Naive thymus-derived CD8-positive, alpha-beta T cell (primary cell): ENCODE data around the gene SCRN2. TPM values are rescaled to one million over a fixed set of nuclear protein-coding genes. Genes with fewer than 3 reads are reported as not detected.

Source experiments
- ATAC-seq, 2 donors: fragments of 150-1000 bp; cut with Tn5 transposase in 1 of 2; sonication (Bioruptor Pico), chemical (Tn5 transposase) in 1 of 2; 1 replicate in 1 of 2; 2 replicates in 1 of 2; pipeline ENCODE4 v1.10.0; 2021; ENCODE audit warnings: mild to moderate bottlenecking in 2 of 2, moderate library complexity in 2 of 2
- POLR2A ChIA-PET: fragments of 350-600 bp; sonication (Branson Sonifier 250); formaldehyde crosslinking; loops from one replicate; lab custom pipeline; 2021; ENCODE audit warnings: antibody characterized with exemption; lab: Charles Lee
- DNase-seq, 10 donors: peaks; one replicate each; pipeline versions ENCODE4 v3.0.0 to v3.0.0-alpha.2; 2020 to 2022
- H3K27ac Mint-ChIP-seq, 10 donors: one replicate each; pipeline ENCODE4 v1.8.0; 2020 to 2022; ENCODE audit warnings: mild to moderate bottlenecking in 10 of 10, mixed read lengths in 10 of 10, moderate library complexity in 4 of 10, inconsistent platforms in 1 of 10
- H3K27me3 Mint-ChIP-seq, 5 donors: one replicate each; pipeline ENCODE4 v1.8.0; 2021 to 2022; ENCODE audit warnings: mixed read lengths in 5 of 5
- H3K36me3 Mint-ChIP-seq, 3 donors: one replicate each; pipeline ENCODE4 v1.8.0; 2020 to 2022; ENCODE audit warnings: mixed read lengths in 3 of 3, mild to moderate bottlenecking in 2 of 3, inconsistent platforms in 1 of 3
- H3K4me1 Mint-ChIP-seq, 4 donors: one replicate each; pipeline ENCODE4 v1.8.0; 2021 to 2022; ENCODE audit warnings: mixed read lengths in 4 of 4
- H3K4me3 Mint-ChIP-seq, 10 donors: one replicate each; pipeline ENCODE4 v1.8.0; 2020 to 2022; ENCODE audit warnings: mild to moderate bottlenecking in 10 of 10, mixed read lengths in 10 of 10, moderate library complexity in 6 of 10, inconsistent platforms in 1 of 10
- H3K9me3 Mint-ChIP-seq, 9 donors: one replicate each; pipeline ENCODE4 v1.8.0; 2020 to 2022; ENCODE audit warnings: mixed read lengths in 9 of 9, mild to moderate bottlenecking in 3 of 9, inconsistent platforms in 1 of 9, moderate library complexity in 1 of 9
- polyA plus RNA-seq, 3 donors: library from polyadenylated mRNA; unstranded; fragments of 300-500 nt; fragmentation: Illumina TruSeq; gene quantifications; one replicate each; pipeline ENCODE4 v1.2.3, GENCODE V29; 2021
- total RNA-seq, 8 experiments: library from RNA in 2 of 8; stranded (reverse) in 2 of 8; gene quantifications; one replicate each; pipeline ENCODE4 v1.2.3 and lab custom pipeline; 2021 to 2026

Gene SCRN2
- total and polyA plus RNA-seq, 5 experiments from 2014 or later: 19.3 to 46.0 (median 37.9) TPM

GRCh38 chr17:47813512-47814031 is 27.5 kb downstream of the SCRN2 start:
- Mint-ChIP-seq H3K36me3 (peaks cover 0 to 78% (median 14%) of the 10 kb centered on the region in 3 donors), H3K4me3 (no peak overlapping the region), H3K4me1 (peaks cover 3 to 8% (median 6%) of the 10 kb centered on the region in 4 donors), H3K9me3 (no peaks in the 10 kb centered on the region), H3K27me3 (no peaks in the 10 kb centered on the region), H3K27ac (peak overlapping the region in 1 of 10 donors; percentile 55)
- DNase-seq: peak in 1 of 10 donors; percentile 19
- POLR2A ChIA-PET: no interaction called here
- ATAC-seq: no peak

- no peak for ATAC-seq
Observed at GRCh38 chr17:47813077-47813476, 28.0 kb downstream of the SCRN2 start.

GRCh38 chr17:47812146-47812920 is 28.7 kb downstream of the SCRN2 start:
- peaks cover 0 to 79% (median 13%) of the 10 kb centered on the region in 3 donors for H3K36me3 Mint-ChIP-seq
- no peak overlapping the region for H3K4me3 Mint-ChIP-seq
- H3K4me1 Mint-ChIP-seq: peaks cover 3 to 7% (median 5%) of the 10 kb centered on the region in 4 donors
- H3K27me3 Mint-ChIP-seq: no peaks in the 10 kb centered on the region
- ATAC-seq (no peak), DNase-seq (peak in 1 of 10 donors; percentile 57)
- peak overlapping the region in 6 of 10 donors; percentile 8 to 82 (median 51) for H3K27ac Mint-ChIP-seq
- H3K9me3 Mint-ChIP-seq: no peaks in the 10 kb centered on the region
- POLR2A ChIA-PET: no interaction called here

More at GRCh38 chr17:47813077-47813476, 28.0 kb downstream of the SCRN2 start:
- H3K36me3 Mint-ChIP-seq: peaks cover 0 to 80% (median 16%) of the 10 kb centered on the region in 3 donors
- H3K9me3 Mint-ChIP-seq: no peaks in the 10 kb centered on the region
- POLR2A ChIA-PET: no interaction called here
- H3K27ac Mint-ChIP-seq: peak overlapping the region in 2 of 10 donors; percentile 67 to 82
- H3K4me1 Mint-ChIP-seq: peaks cover 3 to 8% (median 6%) of the 10 kb centered on the region in 4 donors
- H3K27me3 Mint-ChIP-seq: no peaks in the 10 kb centered on the region
- DNase-seq: no peak
- H3K4me3 Mint-ChIP-seq: no peak overlapping the region

- Mint-ChIP-seq H3K4me3 (no peak overlapping the region), H3K9me3 (no peaks in the 10 kb centered on the region), H3K36me3 (peaks cover 0 to 79% (median 13%) of the 10 kb centered on the region in 3 donors), H3K27ac (peak overlapping the region in 6 of 10 donors; percentile 24 to 86 (median 50)), H3K4me1 (peaks cover 3 to 7% (median 5%) of the 10 kb centered on the region in 4 donors), H3K27me3 (no peaks in the 10 kb centered on the region)
- POLR2A ChIA-PET: no interaction called here
- peak in 1 of 10 donors; percentile 4 for DNase-seq
- ATAC-seq: no peak
Observed at GRCh38 chr17:47811709-47812108, 29.4 kb downstream of the SCRN2 start.

GRCh38 chr17:47810901-47811635 is 30.0 kb downstream of the SCRN2 start:
- DNase-seq (peak in 1 of 10 donors; percentile 44), ATAC-seq (no peak)
- Mint-ChIP-seq H3K9me3 (no peaks in the 10 kb centered on the region), H3K27me3 (no peaks in the 10 kb centered on the region), H3K27ac (peak overlapping the region in 7 of 10 donors; percentile 9 to 89 (median 68)), H3K4me3 (no peak overlapping the region), H3K36me3 (peaks cover 0 to 79% (median 13%) of the 10 kb centered on the region in 3 donors), H3K4me1 (peaks cover 3 to 7% (median 5%) of the 10 kb centered on the region in 4 donors)
- POLR2A ChIA-PET: no interaction called here

GRCh38 chr17:47810200-47810821 is 30.8 kb downstream of the SCRN2 start:
- no peak overlapping the region for H3K4me3 Mint-ChIP-seq
- H3K9me3 Mint-ChIP-seq: no peaks in the 10 kb centered on the region
- POLR2A ChIA-PET: interaction anchor here (0.6 kb wide), 1 partner anchor 255 kb away, joined by 5 read pairs; no protein-coding TSS in a partner anchor
- H3K4me1 Mint-ChIP-seq: peaks cover 3 to 7% (median 5%) of the 10 kb centered on the region in 4 donors
- peak in 1 of 2 donors; percentile 23 for ATAC-seq
- peak overlapping the region in 6 of 10 donors; percentile 42 to 86 (median 54) for H3K27ac Mint-ChIP-seq
- DNase-seq: peak in 2 of 10 donors; percentile 18 to 19
- no peaks in the 10 kb centered on the region for H3K27me3 Mint-ChIP-seq
- H3K36me3 Mint-ChIP-seq: peaks cover 0 to 72% (median 13%) of the 10 kb centered on the region in 3 donors

- Mint-ChIP-seq H3K9me3 (no peaks in the 10 kb centered on the region), H3K27me3 (no peaks in the 10 kb centered on the region), H3K4me3 (no peak overlapping the region), H3K4me1 (peaks cover 3 to 7% (median 5%) of the 10 kb centered on the region in 4 donors), H3K27ac (peak overlapping the region in 2 of 10 donors; percentile 27 to 63), H3K36me3 (peaks cover 0 to 66% (median 10%) of the 10 kb centered on the region in 3 donors)
- ATAC-seq (no peak), DNase-seq (peak in 1 of 10 donors; percentile 59)
- POLR2A ChIA-PET: no interaction called here
Observed at GRCh38 chr17:47808830-47809480, 32.1 kb downstream of the SCRN2 start.

GRCh38 chr17:47808036-47808829 is 32.8 kb downstream of the SCRN2 start:
- peak overlapping the region in 4 of 10 donors; percentile 40 to 65 (median 62) for H3K27ac Mint-ChIP-seq
- no peak for DNase-seq
- peaks cover 3 to 7% (median 5%) of the 10 kb centered on the region in 4 donors for H3K4me1 Mint-ChIP-seq
- no peaks in the 10 kb centered on the region for H3K27me3 Mint-ChIP-seq
- peaks cover 0 to 65% (median 10%) of the 10 kb centered on the region in 3 donors for H3K36me3 Mint-ChIP-seq
- H3K9me3 Mint-ChIP-seq: no peaks in the 10 kb centered on the region
- POLR2A ChIA-PET: no interaction called here
- no peak overlapping the region for H3K4me3 Mint-ChIP-seq
- no peak for ATAC-seq

- H3K27me3 Mint-ChIP-seq: no peaks in the 10 kb centered on the region
- POLR2A ChIA-PET: no interaction called here
- no peak for DNase-seq
- H3K36me3 Mint-ChIP-seq: peaks cover 0 to 57% (median 10%) of the 10 kb centered on the region in 3 donors
- H3K4me3 Mint-ChIP-seq: no peak overlapping the region
- H3K4me1 Mint-ChIP-seq: peaks cover under 1 to 6% (median 2%) of the 10 kb centered on the region in 4 donors
- ATAC-seq: no peak
- no peaks in the 10 kb centered on the region for H3K9me3 Mint-ChIP-seq
- peak overlapping the region in 2 of 10 donors; percentile 27 to 83 for H3K27ac Mint-ChIP-seq
Observed at GRCh38 chr17:47807421-47807820, 33.7 kb downstream of the SCRN2 start.

GRCh38 chr17:47806913-47807255 is 34.2 kb downstream of the SCRN2 start:
- Mint-ChIP-seq H3K4me3 (no peak overlapping the region), H3K36me3 (peaks cover 0 to 52% (median 10%) of the 10 kb centered on the region in 3 donors), H3K27me3 (peaks cover 0 to 2% (median 0%) of the 10 kb centered on the region in 5 donors), H3K4me1 (peaks cover 0 to 8% (median 1%) of the 10 kb centered on the region in 4 donors), H3K27ac (peak overlapping the region in 2 of 10 donors; percentile 19 to 83), H3K9me3 (no peaks in the 10 kb centered on the region)
- POLR2A ChIA-PET: no interaction called here
- no peak for DNase-seq
- no peak for ATAC-seq
